ENCODE results near the gene FGF12.

DNA sequence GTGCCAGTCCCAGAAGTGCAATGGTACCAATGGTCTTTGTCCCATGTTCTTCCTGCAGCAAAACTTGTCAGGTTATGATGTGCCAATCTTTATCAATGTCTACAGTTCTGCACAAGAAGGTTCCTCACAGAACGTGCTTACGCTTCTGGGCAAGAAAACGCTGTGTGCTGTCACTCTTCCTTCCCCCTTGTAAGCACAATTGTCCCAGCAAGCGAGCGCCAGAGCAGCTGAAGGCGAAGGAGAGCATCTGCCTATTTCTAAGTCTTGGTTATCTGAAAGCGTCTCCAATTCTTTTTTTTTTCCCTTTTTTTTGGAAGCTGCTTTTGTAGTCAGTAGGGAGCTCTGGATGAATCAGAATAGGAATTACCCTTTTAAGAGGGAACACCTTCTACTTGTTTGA is 514.4 kb downstream of the FGF12 start:
- TF ChIP-seq ZNF562 (CRISPR knock-in tag; IDR thresholded peaks at IDR 0.05; ENCODE audit: borderline replicate concordance) (no peak), HDAC1 (CRISPR knock-in tag; IDR thresholded peaks at IDR 0.05) (no peak), PITX1 (CRISPR knock-in tag; IDR thresholded peaks at IDR 0.05) (no peak), TP53 (CRISPR knock-in tag; conservative IDR thresholded peaks at IDR 0.05) (no peak), ZNF143 (CRISPR knock-in tag; IDR thresholded peaks at IDR 0.05) (no peak), ZNF841 (CRISPR knock-in tag; IDR thresholded peaks at IDR 0.05; ENCODE audit: borderline replicate concordance) (no peak)
- TF ChIP-seq, protein P1, sequence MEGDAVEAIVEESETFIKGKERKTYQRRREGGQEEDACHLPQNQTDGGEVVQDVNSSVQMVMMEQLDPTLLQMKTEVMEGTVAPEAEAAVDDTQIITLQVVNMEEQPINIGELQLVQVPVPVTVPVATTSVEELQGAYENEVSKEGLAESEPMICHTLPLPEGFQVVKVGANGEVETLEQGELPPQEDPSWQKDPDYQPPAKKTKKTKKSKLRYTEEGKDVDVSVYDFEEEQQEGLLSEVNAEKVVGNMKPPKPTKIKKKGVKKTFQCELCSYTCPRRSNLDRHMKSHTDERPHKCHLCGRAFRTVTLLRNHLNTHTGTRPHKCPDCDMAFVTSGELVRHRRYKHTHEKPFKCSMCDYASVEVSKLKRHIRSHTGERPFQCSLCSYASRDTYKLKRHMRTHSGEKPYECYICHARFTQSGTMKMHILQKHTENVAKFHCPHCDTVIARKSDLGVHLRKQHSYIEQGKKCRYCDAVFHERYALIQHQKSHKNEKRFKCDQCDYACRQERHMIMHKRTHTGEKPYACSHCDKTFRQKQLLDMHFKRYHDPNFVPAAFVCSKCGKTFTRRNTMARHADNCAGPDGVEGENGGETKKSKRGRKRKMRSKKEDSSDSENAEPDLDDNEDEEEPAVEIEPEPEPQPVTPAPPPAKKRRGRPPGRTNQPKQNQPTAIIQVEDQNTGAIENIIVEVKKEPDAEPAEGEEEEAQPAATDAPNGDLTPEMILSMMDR (CRISPR knock-in tag; IDR thresholded peaks at IDR 0.05), result no peak

Measured in HepG2 (cell line).